HFF-Myc (cell line): ENCODE data around the gene EOGT.

Experiments
- DNase-seq: peaks from one replicate; pipeline ENCODE4 v3.0.0-alpha.2; 2011; ENCODE audit warnings: low read depth; ENCODE audit errors: extremely low read depth
- H3K4me3 ChIP-seq: replicated peaks from 2 replicates; pipeline ENCODE4 v1.5.1; 2011; ENCODE audit warnings: low read depth, mild to moderate bottlenecking, control low read depth, low read length
- CTCF ChIP-seq: IDR thresholded peaks from 2 replicates; pipeline ENCODE4 v1.5.1; 2012; ENCODE audit warnings: mild to moderate bottlenecking, low read depth, low read length, control low read depth; ENCODE audit errors: missing control alignments

EOGT gene

GRCh38 chr3:68999605-69000004, 13.9 kb downstream of the EOGT start:
- no peak overlapping the region for H3K4me3 ChIP-seq
- no peak for DNase-seq
- TF ChIP-seq CTCF = no peak

- DNase-seq = no peak
- TF ChIP-seq CTCF = no peak
- H3K4me3 ChIP-seq = no peak overlapping the region
Observed at GRCh38 chr3:68999158-68999557, 14.3 kb downstream of the EOGT start.

GRCh38 chr3:68997887-68998286, 15.6 kb downstream of the EOGT start:
- no peak for DNase-seq
- TF ChIP-seq CTCF = no peak
- no peak overlapping the region for H3K4me3 ChIP-seq

- H3K4me3 ChIP-seq = no peak overlapping the region
- TF ChIP-seq CTCF = no peak
- DNase-seq = no peak
Observed at GRCh38 chr3:68996356-68996995, 17.0 kb downstream of the EOGT start.

- no peak overlapping the region for H3K4me3 ChIP-seq
- no peak for TF ChIP-seq CTCF
- DNase-seq = no peak
Observed at GRCh38 chr3:68988740-68989139, 24.7 kb downstream of the EOGT start.

GRCh38 chr3:68987322-68987721, 26.2 kb downstream of the EOGT start:
- no peak overlapping the region for H3K4me3 ChIP-seq
- no peak for DNase-seq
- TF ChIP-seq CTCF = no peak

- no peak for TF ChIP-seq CTCF
- DNase-seq = no peak
- H3K4me3 ChIP-seq = no peak overlapping the region
Observed at GRCh38 chr3:68986496-68987208, 26.8 kb downstream of the EOGT start.
